HEK293 (cell line): ENCODE results near the gene IL3.

Experiments used
- CTCF ChIA-PET: fragments of 350-600 bp; formaldehyde crosslinking; extraction: SDS; loops from one replicate; lab custom pipeline; 2021; ENCODE audit warnings: antibody characterized with exemption; lab: Yijun Ruan, JAX
- POLR2A ChIA-PET: fragments of 300-600 bp; formaldehyde crosslinking; extraction: SDS; loops from one replicate; lab custom pipeline; 2020; ENCODE audit warnings: antibody characterized with exemption, inconsistent platforms; lab: Yijun Ruan, JAX
- H3K27ac ChIP-seq: fragments of 200-500 bp; sonication (Bioruptor generic); 2 replicates; pipeline ENCODE4 v1.5.1; 2014; ENCODE audit warnings: low read depth, low read length, control low read depth, inconsistent platforms; ENCODE audit errors: extremely low read depth
- H3K36me3 ChIP-seq, 2 experiments: fragments of 200-500 bp in 1 of 2; sonication (Bioruptor generic) in 1 of 2; 1 replicate in 1 of 2; 2 replicates in 1 of 2; pipeline ENCODE4 v1.5.1; 2014 to 2017; ENCODE audit warnings: inconsistent platforms in 2 of 2, low read length in 2 of 2; ENCODE audit not compliant: control insufficient read depth in 2 of 2, insufficient read depth in 1 of 2
- H3K4me1 ChIP-seq: fragments of 200-500 bp; sonication (Bioruptor generic); 2 replicates; pipeline ENCODE4 v1.5.1; 2014; ENCODE audit warnings: mild to moderate bottlenecking, low read length, inconsistent platforms; ENCODE audit not compliant: control insufficient read depth, insufficient read depth
- H3K4me3 ChIP-seq: 2 replicates; pipeline ENCODE4 v1.5.1; 2011; ENCODE audit warnings: low read depth, mild to moderate bottlenecking, control low read depth, low read length, moderate library complexity
- H3K9me3 ChIP-seq: fragments of 200-500 bp; sonication (Bioruptor generic); 2 replicates; pipeline ENCODE4 v1.5.1; 2014; ENCODE audit warnings: low read depth, low read length, inconsistent platforms; ENCODE audit not compliant: control insufficient read depth, insufficient read depth
- GLIS2 ChIP-seq: fragments of 450-650 bp; formaldehyde crosslinking; IDR thresholded peaks from 2 replicates; pipeline ENCODE4 v1.5.1; 2016; ENCODE audit warnings: missing biosample characterization, missing genetic modification characterization
- OSR2 ChIP-seq: fragments of 450-650 bp; formaldehyde crosslinking; IDR thresholded peaks from 2 replicates; pipeline ENCODE4 v1.5.1; 2016; ENCODE audit warnings: missing biosample characterization, missing genetic modification characterization
- REPIN1 ChIP-seq: fragments of 450-650 bp; formaldehyde crosslinking; IDR thresholded peaks from 2 replicates; pipeline ENCODE4 v1.5.1; 2017; ENCODE audit warnings: missing biosample characterization, missing genetic modification characterization, low read depth
- SETDB1 ChIP-seq: IDR thresholded peaks from one replicate; pipeline ENCODE4 v1.6.1; 2017; ENCODE audit warnings: mild to moderate bottlenecking, low read length, moderate library complexity, mixed read lengths; ENCODE audit not compliant: insufficient read length
- ZBTB1 ChIP-seq: fragments of 450-650 bp; formaldehyde crosslinking; IDR thresholded peaks from 2 replicates; pipeline ENCODE4 v1.5.1; 2016; ENCODE audit warnings: missing biosample characterization, missing genetic modification characterization
- ZBTB17 ChIP-seq: fragments of 450-650 bp; formaldehyde crosslinking; IDR thresholded peaks from 2 replicates; pipeline ENCODE4 v1.5.1; 2016; ENCODE audit warnings: missing biosample characterization, missing genetic modification characterization
- ZNF10 ChIP-seq: fragments of 450-650 bp; formaldehyde crosslinking; IDR thresholded peaks from 2 replicates; pipeline ENCODE4 v1.5.1; 2017; ENCODE audit warnings: missing biosample characterization, missing genetic modification characterization
- ZNF114 ChIP-seq: fragments of 450-650 bp; formaldehyde crosslinking; IDR thresholded peaks from 2 replicates; pipeline ENCODE4 v1.5.0; 2017; ENCODE audit warnings: missing biosample characterization, missing genetic modification characterization
- ZNF132 ChIP-seq: fragments of 450-650 bp; formaldehyde crosslinking; IDR thresholded peaks from 2 replicates; pipeline ENCODE4 v1.5.1; 2017; ENCODE audit warnings: missing biosample characterization, missing genetic modification characterization, borderline replicate concordance
- ZNF174 ChIP-seq: fragments of 450-650 bp; formaldehyde crosslinking; IDR thresholded peaks from 2 replicates; pipeline ENCODE4 v1.5.0; 2017; ENCODE audit warnings: missing biosample characterization, mild to moderate bottlenecking, missing genetic modification characterization
- ZNF19 ChIP-seq: fragments of 450-650 bp; formaldehyde crosslinking; IDR thresholded peaks from 2 replicates; pipeline ENCODE4; 2016; ENCODE audit warnings: missing biosample characterization, missing genetic modification characterization, low read depth
- ZNF239 ChIP-seq: fragments of 450-650 bp; formaldehyde crosslinking; IDR thresholded peaks from 2 replicates; pipeline ENCODE4 v1.5.1; 2016; ENCODE audit warnings: missing biosample characterization, missing genetic modification characterization
- ZNF26 ChIP-seq: fragments of 450-650 bp; formaldehyde crosslinking; IDR thresholded peaks from 2 replicates; pipeline ENCODE4 v1.5.1; 2016; ENCODE audit warnings: missing biosample characterization, missing genetic modification characterization
- ZNF394 ChIP-seq: fragments of 450-650 bp; formaldehyde crosslinking; IDR thresholded peaks from 2 replicates; pipeline ENCODE4 v1.5.1; 2016; ENCODE audit warnings: missing biosample characterization, missing genetic modification characterization, mild to moderate bottlenecking, moderate library complexity, borderline replicate concordance
- ZNF423 ChIP-seq: fragments of 450-650 bp; formaldehyde crosslinking; IDR thresholded peaks from 2 replicates; pipeline ENCODE4 v1.5.1; 2016; ENCODE audit warnings: missing biosample characterization, missing genetic modification characterization
- ZNF530 ChIP-seq: fragments of 450-650 bp; formaldehyde crosslinking; IDR thresholded peaks from 2 replicates; pipeline ENCODE4 v1.5.1; 2016; ENCODE audit warnings: low read depth, missing biosample characterization, missing genetic modification characterization
- ZNF549 ChIP-seq: fragments of 450-650 bp; IDR thresholded peaks from 2 replicates; pipeline ENCODE4 v1.5.1; 2018; ENCODE audit warnings: missing biosample characterization, missing genetic modification characterization, mild to moderate bottlenecking, inconsistent platforms, moderate library complexity
- ZNF558 ChIP-seq: fragments of 450-650 bp; formaldehyde crosslinking; IDR thresholded peaks from 2 replicates; pipeline ENCODE4 v1.5.1; 2016; ENCODE audit warnings: missing biosample characterization, missing genetic modification characterization
- ZNF623 ChIP-seq: fragments of 450-650 bp; formaldehyde crosslinking; IDR thresholded peaks from 2 replicates; pipeline ENCODE4 v1.5.1; 2016; ENCODE audit warnings: missing biosample characterization, missing genetic modification characterization
- ZNF654 ChIP-seq: fragments of 450-650 bp; formaldehyde crosslinking; IDR thresholded peaks from 2 replicates; pipeline ENCODE4 v1.5.1; 2016; ENCODE audit warnings: low read depth, missing biosample characterization, missing genetic modification characterization
- ZNF658 ChIP-seq: fragments of 450-650 bp; formaldehyde crosslinking; IDR thresholded peaks from 2 replicates; pipeline ENCODE4; 2016; ENCODE audit warnings: missing biosample characterization, missing genetic modification characterization
- ZNF677 ChIP-seq: fragments of 450-650 bp; IDR thresholded peaks from 2 replicates; pipeline ENCODE4 v1.5.0; 2018; ENCODE audit warnings: missing biosample characterization, mild to moderate bottlenecking, missing genetic modification characterization, moderate library complexity
- ZNF785 ChIP-seq: fragments of 450-650 bp; formaldehyde crosslinking; IDR thresholded peaks from 2 replicates; pipeline ENCODE4 v1.5.1; 2016; ENCODE audit warnings: missing biosample characterization, missing genetic modification characterization
- ZNF792 ChIP-seq: fragments of 450-650 bp; formaldehyde crosslinking; IDR thresholded peaks from 2 replicates; pipeline ENCODE4 v1.5.1; 2016; ENCODE audit warnings: missing biosample characterization, missing genetic modification characterization
- TF ChIP-seq, protein P1 (sequence below): fragments of 450-650 bp; formaldehyde crosslinking; IDR thresholded peaks from 2 replicates; pipeline ENCODE4 v1.5.1; 2016; ENCODE audit warnings: missing biosample characterization, missing genetic modification characterization
- TF ChIP-seq, protein P2 (sequence below): fragments of 450-650 bp; formaldehyde crosslinking; IDR thresholded peaks from 2 replicates; pipeline ENCODE4 v1.5.1; 2016; ENCODE audit warnings: missing biosample characterization, missing genetic modification characterization

Gene IL3

DNA sequence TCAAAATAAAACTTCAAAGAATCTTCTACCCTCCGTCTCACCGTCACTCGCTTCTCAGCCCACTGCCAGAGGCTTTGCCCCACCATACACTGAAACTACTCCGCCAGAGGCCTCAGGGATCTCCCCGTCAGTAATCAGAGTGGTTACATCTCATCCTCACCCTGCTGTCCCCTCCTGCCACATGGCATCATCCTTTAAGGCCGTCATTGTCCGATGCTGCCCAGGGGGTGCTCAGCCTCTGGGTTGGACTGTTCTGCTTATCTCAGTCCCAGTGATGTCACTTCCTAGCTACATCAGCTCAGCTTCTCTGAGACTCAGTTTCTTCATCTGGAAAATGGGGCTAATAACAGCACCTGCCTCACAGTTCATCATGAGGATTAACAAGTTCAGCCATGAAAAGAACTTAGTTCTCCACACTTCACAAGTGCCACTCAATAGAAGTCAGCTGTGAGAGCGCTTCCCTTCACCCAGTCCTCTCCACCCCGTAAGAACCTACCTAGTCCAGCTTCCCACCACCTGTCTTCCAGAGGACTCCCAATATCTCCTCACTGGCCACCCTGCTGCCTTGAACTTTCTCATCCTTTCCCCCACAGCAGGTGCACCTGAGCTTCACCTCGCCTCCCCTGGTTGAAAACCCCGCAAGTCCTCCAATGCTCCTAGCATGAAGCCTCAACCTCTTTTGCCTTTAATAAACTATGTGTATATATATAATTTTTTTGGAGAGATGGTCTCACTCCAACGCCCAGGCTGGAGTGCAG, 2.8 kb upstream of the IL3 start (continued):
- TF ChIP-seq, protein P1, sequence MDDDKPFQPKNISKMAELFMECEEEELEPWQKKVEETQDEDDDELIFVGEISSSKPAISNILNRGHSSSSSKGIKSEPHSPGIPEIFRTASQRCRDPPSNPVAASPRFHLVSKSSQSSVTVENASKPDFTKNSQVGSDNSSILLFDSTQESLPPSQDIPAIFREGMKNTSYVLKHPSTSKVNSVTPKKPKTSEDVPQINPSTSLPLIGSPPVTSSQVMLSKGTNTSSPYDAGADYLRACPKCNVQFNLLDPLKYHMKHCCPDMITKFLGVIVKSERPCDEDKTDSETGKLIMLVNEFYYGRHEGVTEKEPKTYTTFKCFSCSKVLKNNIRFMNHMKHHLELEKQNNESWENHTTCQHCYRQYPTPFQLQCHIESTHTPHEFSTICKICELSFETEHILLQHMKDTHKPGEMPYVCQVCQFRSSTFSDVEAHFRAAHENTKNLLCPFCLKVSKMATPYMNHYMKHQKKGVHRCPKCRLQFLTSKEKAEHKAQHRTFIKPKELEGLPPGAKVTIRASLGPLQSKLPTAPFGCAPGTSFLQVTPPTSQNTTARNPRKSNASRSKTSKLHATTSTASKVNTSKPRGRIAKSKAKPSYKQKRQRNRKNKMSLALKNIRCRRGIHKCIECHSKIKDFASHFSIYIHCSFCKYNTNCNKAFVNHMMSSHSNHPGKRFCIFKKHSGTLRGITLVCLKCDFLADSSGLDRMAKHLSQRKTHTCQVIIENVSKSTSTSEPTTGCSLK (tag by site-specific recombination), result no peak
- TF ChIP-seq ZNF174, result no peak
- no peak for TF ChIP-seq ZNF132
- no peak for TF ChIP-seq ZNF785
- TF ChIP-seq ZNF26 (tag by site-specific recombination), result no peak
- no peak for TF ChIP-seq ZBTB17 (tag by site-specific recombination)
- no peak for TF ChIP-seq OSR2 (tag by site-specific recombination)

DNA sequence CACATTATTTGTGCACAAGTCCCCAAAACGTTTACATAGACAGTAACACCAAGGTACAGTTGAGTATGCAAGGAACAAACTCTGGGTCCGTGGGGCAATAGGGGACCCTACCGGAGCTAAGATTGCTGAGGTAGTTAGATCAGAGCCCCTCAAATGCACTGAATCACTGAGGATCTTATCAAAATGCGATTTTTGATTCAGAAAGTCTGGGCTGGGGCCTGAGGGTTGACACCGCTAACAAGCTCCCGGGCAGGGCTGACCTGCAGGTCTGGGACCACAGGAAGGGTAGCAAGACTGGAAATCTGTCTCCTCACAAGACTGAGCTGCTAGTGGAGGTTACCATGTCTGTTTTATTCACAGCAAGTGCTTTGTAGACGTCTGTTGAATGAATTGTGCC, 1.8 kb upstream of the IL3 start:
- Histone ChIP-seq H3K27ac (no peak overlapping the region), H3K4me1 (no peaks in the 10 kb centered on the region), H3K4me3 (no peak overlapping the region), H3K9me3 (no peaks in the 10 kb centered on the region), H3K36me3 (no peaks in the 10 kb centered on the region)
- TF ChIP-seq ZNF19 (tag by site-specific recombination) (no peak), ZNF114 (tag by site-specific recombination) (no peak), OSR2 (tag by site-specific recombination) (no peak), ZNF549 (tag by site-specific recombination) (no peak), ZNF677 (tag by site-specific recombination) (no peak), GLIS2 (tag by site-specific recombination) (no peak), ZNF558 (tag by site-specific recombination) (no peak), ZNF792 (no peak), ZNF623 (tag by site-specific recombination) (no peak), ZNF654 (tag by site-specific recombination) (no peak), ZNF239 (tag by site-specific recombination) (no peak), SETDB1 (no peak), ZNF394 (tag by site-specific recombination) (no peak), REPIN1 (tag by site-specific recombination) (no peak), ZNF423 (tag by site-specific recombination) (no peak), ZNF530 (tag by site-specific recombination) (no peak), ZBTB1 (tag by site-specific recombination) (no peak), ZNF658 (tag by site-specific recombination) (no peak), ZNF10 (tag by site-specific recombination) (no peak)
- TF ChIP-seq, protein P2, sequence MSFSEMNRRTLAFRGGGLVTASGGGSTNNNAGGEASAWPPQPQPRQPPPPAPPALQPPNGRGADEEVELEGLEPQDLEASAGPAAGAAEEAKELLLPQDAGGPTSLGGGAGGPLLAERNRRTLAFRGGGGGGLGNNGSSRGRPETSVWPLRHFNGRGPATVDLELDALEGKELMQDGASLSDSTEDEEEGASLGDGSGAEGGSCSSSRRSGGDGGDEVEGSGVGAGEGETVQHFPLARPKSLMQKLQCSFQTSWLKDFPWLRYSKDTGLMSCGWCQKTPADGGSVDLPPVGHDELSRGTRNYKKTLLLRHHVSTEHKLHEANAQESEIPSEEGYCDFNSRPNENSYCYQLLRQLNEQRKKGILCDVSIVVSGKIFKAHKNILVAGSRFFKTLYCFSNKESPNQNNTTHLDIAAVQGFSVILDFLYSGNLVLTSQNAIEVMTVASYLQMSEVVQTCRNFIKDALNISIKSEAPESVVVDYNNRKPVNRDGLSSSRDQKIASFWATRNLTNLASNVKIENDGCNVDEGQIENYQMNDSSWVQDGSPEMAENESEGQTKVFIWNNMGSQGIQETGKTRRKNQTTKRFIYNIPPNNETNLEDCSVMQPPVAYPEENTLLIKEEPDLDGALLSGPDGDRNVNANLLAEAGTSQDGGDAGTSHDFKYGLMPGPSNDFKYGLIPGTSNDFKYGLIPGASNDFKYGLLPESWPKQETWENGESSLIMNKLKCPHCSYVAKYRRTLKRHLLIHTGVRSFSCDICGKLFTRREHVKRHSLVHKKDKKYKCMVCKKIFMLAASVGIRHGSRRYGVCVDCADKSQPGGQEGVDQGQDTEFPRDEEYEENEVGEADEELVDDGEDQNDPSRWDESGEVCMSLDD (tag by site-specific recombination), result no peak
- ChIA-PET CTCF (interaction anchor here (0.8 to 1.3 kb wide), 3 partner anchors 51 to 635 kb away, joined by 3 read pairs; no protein-coding TSS in a partner anchor), POLR2A (no interaction called here)
